Nephron progenitor cell (in vitro differentiated cells): ENCODE results near the gene FIGLA.

ENCODE experiments used
- DNase-seq: peaks from one replicate; pipeline ENCODE4 v3.0.0; 2021
- H3K27ac Mint-ChIP-seq: 2 replicates; pipeline ENCODE4 v1.8.0; 2021; ENCODE audit warnings: mild to moderate bottlenecking, moderate library complexity, mixed read lengths
- H3K27me3 Mint-ChIP-seq: 2 replicates; pipeline ENCODE4 v1.8.0; 2021; ENCODE audit warnings: mild to moderate bottlenecking, low read depth, mixed read lengths; ENCODE audit not compliant: poor library complexity
- H3K36me3 Mint-ChIP-seq: 2 replicates; pipeline ENCODE4 v1.8.0; 2021; ENCODE audit warnings: low read depth, mixed read lengths
- H3K4me1 Mint-ChIP-seq: 2 replicates; pipeline ENCODE4 v1.8.0; 2021; ENCODE audit warnings: mixed read lengths
- H3K4me3 Mint-ChIP-seq: 2 replicates; pipeline ENCODE4 v1.8.0; 2021; ENCODE audit warnings: mild to moderate bottlenecking, moderate library complexity, mixed read lengths
- H3K9me3 Mint-ChIP-seq: 2 replicates; pipeline ENCODE4 v1.8.0; 2021; ENCODE audit warnings: mild to moderate bottlenecking, moderate library complexity, mixed read lengths
- CTCF ChIP-seq: fragments of 200-600 bp; sonication (generic); IDR thresholded peaks from 2 replicates; pipeline ENCODE4 v1.5.0; 2021; ENCODE audit warnings: antibody characterized with exemption

FIGLA gene

GRCh38 chr2:70735071-70735470, 55.4 kb downstream of the FIGLA start:
- no peaks in the 10 kb centered on the region for H3K9me3 Mint-ChIP-seq
- H3K4me1 Mint-ChIP-seq, result peaks cover 33% of the 10 kb centered on the region
- peaks cover 4% of the 10 kb centered on the region for H3K36me3 Mint-ChIP-seq
- no peak for TF ChIP-seq CTCF
- no peak for DNase-seq
- H3K27me3 Mint-ChIP-seq, result peaks cover 11% of the 10 kb centered on the region
- no peak overlapping the region for H3K4me3 Mint-ChIP-seq
- no peak overlapping the region for H3K27ac Mint-ChIP-seq

- no peak for DNase-seq
- H3K4me3 Mint-ChIP-seq, result no peak overlapping the region
- H3K9me3 Mint-ChIP-seq, result no peaks in the 10 kb centered on the region
- H3K4me1 Mint-ChIP-seq, result peaks cover 43% of the 10 kb centered on the region
- peaks cover 11% of the 10 kb centered on the region for H3K27me3 Mint-ChIP-seq
- H3K36me3 Mint-ChIP-seq, result peaks cover 4% of the 10 kb centered on the region
- no peak overlapping the region for H3K27ac Mint-ChIP-seq
- no peak for TF ChIP-seq CTCF
Observed at GRCh38 chr2:70733646-70734180, 56.7 kb downstream of the FIGLA start.

- DNase-seq, result no peak
- TF ChIP-seq CTCF, result no peak
- Mint-ChIP-seq H3K9me3 (no peaks in the 10 kb centered on the region), H3K4me3 (no peak overlapping the region), H3K4me1 (peaks cover 46% of the 10 kb centered on the region), H3K36me3 (peaks cover 4% of the 10 kb centered on the region), H3K27me3 (peaks cover 11% of the 10 kb centered on the region), H3K27ac (no peak overlapping the region)
Observed at GRCh38 chr2:70732766-70733645, 57.4 kb downstream of the FIGLA start.

- Mint-ChIP-seq H3K4me3 (no peak overlapping the region), H3K27ac (no peak overlapping the region), H3K27me3 (peaks cover 8% of the 10 kb centered on the region), H3K9me3 (no peaks in the 10 kb centered on the region), H3K36me3 (no peaks in the 10 kb centered on the region), H3K4me1 (peaks cover 58% of the 10 kb centered on the region)
- no peak for DNase-seq
- TF ChIP-seq CTCF, result no peak
Observed at GRCh38 chr2:70730730-70731129, 59.7 kb downstream of the FIGLA start.

- no peak for DNase-seq
- H3K27me3 Mint-ChIP-seq, result peaks cover 5% of the 10 kb centered on the region
- no peak overlapping the region for H3K27ac Mint-ChIP-seq
- peaks cover 51% of the 10 kb centered on the region for H3K4me1 Mint-ChIP-seq
- no peaks in the 10 kb centered on the region for H3K36me3 Mint-ChIP-seq
- no peak overlapping the region for H3K4me3 Mint-ChIP-seq
- H3K9me3 Mint-ChIP-seq, result no peaks in the 10 kb centered on the region
- no peak for TF ChIP-seq CTCF
Observed at GRCh38 chr2:70729647-70730046, 60.8 kb downstream of the FIGLA start.

- peaks cover 47% of the 10 kb centered on the region for H3K4me1 Mint-ChIP-seq
- H3K9me3 Mint-ChIP-seq, result no peaks in the 10 kb centered on the region
- H3K4me3 Mint-ChIP-seq, result no peak overlapping the region
- no peak for DNase-seq
- TF ChIP-seq CTCF, result no peak
- no peaks in the 10 kb centered on the region for H3K36me3 Mint-ChIP-seq
- no peak overlapping the region for H3K27ac Mint-ChIP-seq
- no peaks in the 10 kb centered on the region for H3K27me3 Mint-ChIP-seq
Observed at GRCh38 chr2:70728128-70728527, 62.3 kb downstream of the FIGLA start.
